KMS-11 (cell line): ENCODE data around the gene DMKN.

Experiments used
- H2AFZ ChIP-seq: fragments of 200-600 bp; sonication (generic); 2 replicates; pipeline ENCODE4 v1.6.1; 2016; ENCODE audit warnings: antibody characterized with exemption, mixed run types, low read depth
- H3K27ac ChIP-seq: fragments of 200-600 bp; sonication (generic); 2 replicates; pipeline ENCODE4 v1.6.1; 2016; ENCODE audit warnings: mild to moderate bottlenecking, mixed run types
- H3K27me3 ChIP-seq: fragments of 200-600 bp; sonication (generic); 2 replicates; pipeline ENCODE4 v1.6.1; 2017; ENCODE audit warnings: mild to moderate bottlenecking, low read depth, mixed run types, moderate library complexity; ENCODE audit not compliant: insufficient read depth
- H3K36me3 ChIP-seq: fragments of 200-600 bp; sonication (generic); 2 replicates; pipeline ENCODE4 v1.6.1; 2017; ENCODE audit warnings: mild to moderate bottlenecking, mixed run types; ENCODE audit not compliant: insufficient read depth
- H3K4me1 ChIP-seq: fragments of 200-600 bp; sonication (generic); 2 replicates; pipeline ENCODE4 v1.6.1; 2016; ENCODE audit warnings: mild to moderate bottlenecking, low read depth, mixed run types; ENCODE audit not compliant: poor library complexity, severe bottlenecking
- H3K4me2 ChIP-seq: fragments of 200-600 bp; sonication (generic); 2 replicates; pipeline ENCODE4 v1.7.0; 2016; ENCODE audit warnings: mild to moderate bottlenecking, mixed run types
- H3K4me3 ChIP-seq: fragments of 200-600 bp; sonication (generic); IDR thresholded peaks from 2 replicates; pipeline ENCODE4 v1.6.1; 2017; ENCODE audit warnings: low read depth, low read length, mixed read lengths; ENCODE audit not compliant: insufficient read depth
- H3K79me2 ChIP-seq: fragments of 200-600 bp; sonication (generic); 2 replicates; pipeline ENCODE4 v1.6.1; 2016; ENCODE audit warnings: low read depth, mixed run types; ENCODE audit not compliant: insufficient read depth
- H3K9ac ChIP-seq: fragments of 200-600 bp; sonication (generic); 2 replicates; pipeline ENCODE4 v1.6.1; 2016; ENCODE audit warnings: mild to moderate bottlenecking, mixed run types
- H4K20me1 ChIP-seq: fragments of 200-600 bp; sonication (generic); 2 replicates; pipeline ENCODE4 v1.6.1; 2016; ENCODE audit warnings: mild to moderate bottlenecking, mixed run types; ENCODE audit not compliant: insufficient read depth
- TF ChIP-seq, protein P1 (sequence below): fragments of 200-600 bp; sonication (generic); conservative IDR thresholded peaks from 2 replicates; pipeline ENCODE4 v1.6.1; 2017; ENCODE audit warnings: low read depth, mild to moderate bottlenecking, antibody characterized with exemption, low read length, moderate library complexity, mixed read lengths

Gene DMKN

DNA sequence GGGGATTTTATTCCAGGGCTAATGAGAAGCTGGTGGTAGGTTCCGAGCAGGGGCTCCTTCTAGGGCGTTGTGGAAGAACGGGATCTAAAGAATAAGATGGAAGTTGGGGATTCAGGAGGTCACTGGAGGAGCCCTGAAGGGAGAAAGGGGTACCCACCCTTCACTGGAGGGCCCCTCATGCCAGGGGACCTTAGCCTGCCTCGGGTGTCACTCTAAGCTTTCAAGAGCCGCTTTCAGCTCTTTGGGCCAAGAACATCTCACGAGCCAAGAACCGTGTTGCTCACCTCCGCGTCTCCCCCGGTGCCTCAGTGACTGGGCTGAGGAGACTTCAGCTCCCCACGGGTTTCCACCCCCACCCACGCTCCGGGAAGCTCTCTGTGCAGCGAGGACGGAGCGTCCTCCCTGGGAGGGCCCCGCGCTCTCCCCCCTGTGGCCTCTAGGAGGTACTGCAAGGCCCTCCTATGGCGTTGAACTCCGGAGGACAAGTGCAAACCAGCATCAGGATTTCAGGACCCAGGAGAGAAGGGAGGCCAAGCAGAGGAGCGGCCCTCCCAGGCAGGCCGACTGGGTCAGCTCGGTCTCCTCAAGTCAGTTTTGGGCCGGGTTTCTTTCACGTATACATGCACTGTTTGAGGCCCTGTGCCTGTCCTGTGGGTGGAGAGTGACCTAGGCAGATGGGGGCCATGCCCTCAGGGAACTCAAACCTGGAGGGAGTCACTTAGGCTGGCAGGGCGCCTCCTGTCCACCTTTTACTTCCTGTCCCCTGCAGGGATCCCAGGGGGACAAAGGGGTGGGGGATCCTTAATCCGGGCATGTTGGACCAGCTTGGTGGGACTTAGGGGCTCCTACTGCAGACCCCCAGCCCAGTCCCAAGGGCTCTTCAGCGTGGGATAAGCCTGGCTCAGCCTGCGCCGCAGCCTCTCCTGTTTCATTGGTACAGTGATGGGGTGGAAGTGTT, 18.1 kb downstream of the DMKN start:
- no peak overlapping the region for H3K27ac ChIP-seq
- no peak overlapping the region for H3K4me3 ChIP-seq
- H3K79me2 ChIP-seq, result no peaks in the 10 kb centered on the region
- H3K4me1 ChIP-seq, result no peaks in the 10 kb centered on the region
- TF ChIP-seq, protein P1, sequence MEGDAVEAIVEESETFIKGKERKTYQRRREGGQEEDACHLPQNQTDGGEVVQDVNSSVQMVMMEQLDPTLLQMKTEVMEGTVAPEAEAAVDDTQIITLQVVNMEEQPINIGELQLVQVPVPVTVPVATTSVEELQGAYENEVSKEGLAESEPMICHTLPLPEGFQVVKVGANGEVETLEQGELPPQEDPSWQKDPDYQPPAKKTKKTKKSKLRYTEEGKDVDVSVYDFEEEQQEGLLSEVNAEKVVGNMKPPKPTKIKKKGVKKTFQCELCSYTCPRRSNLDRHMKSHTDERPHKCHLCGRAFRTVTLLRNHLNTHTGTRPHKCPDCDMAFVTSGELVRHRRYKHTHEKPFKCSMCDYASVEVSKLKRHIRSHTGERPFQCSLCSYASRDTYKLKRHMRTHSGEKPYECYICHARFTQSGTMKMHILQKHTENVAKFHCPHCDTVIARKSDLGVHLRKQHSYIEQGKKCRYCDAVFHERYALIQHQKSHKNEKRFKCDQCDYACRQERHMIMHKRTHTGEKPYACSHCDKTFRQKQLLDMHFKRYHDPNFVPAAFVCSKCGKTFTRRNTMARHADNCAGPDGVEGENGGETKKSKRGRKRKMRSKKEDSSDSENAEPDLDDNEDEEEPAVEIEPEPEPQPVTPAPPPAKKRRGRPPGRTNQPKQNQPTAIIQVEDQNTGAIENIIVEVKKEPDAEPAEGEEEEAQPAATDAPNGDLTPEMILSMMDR, result peak; percentile 81
- H2AFZ ChIP-seq, result peak overlapping the region; percentile 39; the same call in 1 of the 2 replicates
- H3K36me3 ChIP-seq, result no peaks in the 10 kb centered on the region
- no peaks in the 10 kb centered on the region for H4K20me1 ChIP-seq
- no peak overlapping the region for H3K4me2 ChIP-seq
- no peak overlapping the region for H3K9ac ChIP-seq
- peaks cover 67% of the 10 kb centered on the region for H3K27me3 ChIP-seq

DNA sequence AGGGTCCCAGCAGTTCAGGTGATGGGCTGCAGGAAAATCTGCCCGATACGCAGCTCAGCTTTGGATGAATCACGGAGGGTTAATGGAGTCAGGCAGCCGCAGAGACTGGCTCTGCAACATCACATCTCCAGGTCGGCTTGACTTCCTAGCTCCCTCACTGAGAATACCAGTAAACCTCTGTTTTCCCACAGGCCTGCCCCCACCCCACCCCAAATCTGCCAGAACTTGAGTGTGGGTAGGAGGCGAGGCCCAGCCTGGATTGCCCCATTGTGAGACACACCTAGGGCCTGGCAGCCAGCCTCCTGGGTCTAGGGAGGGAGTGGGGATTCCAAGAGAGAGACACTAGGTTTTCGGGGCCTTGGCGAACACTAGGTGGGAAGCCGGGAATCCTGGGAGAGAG, 19.5 kb downstream of the DMKN start:
- Histone ChIP-seq H3K27ac (no peak overlapping the region), H3K9ac (no peak overlapping the region), H3K4me2 (no peak overlapping the region), H4K20me1 (no peaks in the 10 kb centered on the region), H3K4me3 (no peak overlapping the region), H2AFZ (no peak overlapping the region), H3K4me1 (no peaks in the 10 kb centered on the region), H3K36me3 (no peaks in the 10 kb centered on the region), H3K27me3 (peaks cover 61% of the 10 kb centered on the region), H3K79me2 (no peaks in the 10 kb centered on the region)
- TF ChIP-seq, protein P1, result no peak

DNA sequence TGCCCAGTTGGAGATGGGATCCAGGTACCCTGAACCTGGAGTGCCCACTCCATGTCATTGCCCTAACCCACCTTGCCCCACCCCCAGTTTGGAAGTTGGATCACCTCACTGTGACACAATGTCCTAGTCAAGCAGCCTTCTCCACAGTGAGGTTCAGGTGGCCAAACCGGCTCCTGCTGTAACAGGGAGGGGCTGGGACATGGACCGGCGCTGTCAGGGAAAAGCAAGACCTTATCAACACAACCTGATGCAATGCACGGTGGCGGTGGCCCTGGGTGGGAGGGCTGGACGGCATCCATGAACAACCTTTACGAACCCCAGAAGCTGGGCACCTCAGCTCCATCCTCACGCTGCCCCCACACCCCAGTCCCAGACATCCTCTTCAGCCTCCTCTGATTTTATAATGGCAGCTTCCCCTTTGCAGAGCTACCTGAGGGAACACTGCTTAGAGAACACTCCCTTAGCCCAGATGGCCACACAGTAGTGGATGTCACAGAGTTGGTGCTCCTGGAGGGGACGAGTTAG, 21.6 kb downstream of the DMKN start:
- no peak overlapping the region for H3K9ac ChIP-seq
- no peak overlapping the region for H3K4me3 ChIP-seq
- H3K4me2 ChIP-seq, result no peak overlapping the region
- H3K79me2 ChIP-seq, result no peaks in the 10 kb centered on the region
- TF ChIP-seq, protein P1, result no peak
- no peaks in the 10 kb centered on the region for H3K4me1 ChIP-seq
- H3K36me3 ChIP-seq, result no peaks in the 10 kb centered on the region
- no peak overlapping the region for H2AFZ ChIP-seq
- no peak overlapping the region for H3K27ac ChIP-seq
- H3K27me3 ChIP-seq, result peaks cover 60% of the 10 kb centered on the region
- H4K20me1 ChIP-seq, result no peaks in the 10 kb centered on the region

DNA sequence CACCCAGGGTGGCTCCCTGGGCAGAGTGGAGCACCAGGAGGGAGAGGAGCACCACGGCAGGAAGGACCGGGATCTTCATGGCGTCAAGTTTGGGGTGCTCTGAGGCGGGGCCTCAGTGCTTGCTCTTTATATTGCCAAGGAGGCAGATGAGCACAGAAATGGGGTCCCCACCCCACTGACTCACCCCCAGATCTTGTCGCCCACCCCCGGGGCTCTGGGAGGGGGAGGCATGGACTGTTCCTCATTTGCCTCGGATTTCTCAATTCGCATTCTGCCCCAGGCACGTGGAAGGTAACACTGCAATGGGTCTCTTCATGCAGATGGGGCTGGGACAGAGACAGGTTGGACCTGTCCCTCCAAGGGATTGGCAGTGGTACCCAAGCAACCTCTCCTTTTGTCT, 23.1 kb downstream of the DMKN start, which contains the start of gene KRTDAP:
Gene KRTDAP (minus strand): TSS at position 101 of the 400 bp plus-strand sequence. CDS start 22 bp downstream, at position 79.
- Histone ChIP-seq H3K27me3 (peaks cover 67% of the 10 kb centered on the region), H3K4me3 (no peak within 1 kb of the TSS)

More for the DNA sequence above, 23.1 kb downstream of the DMKN start, which contains the start of gene KRTDAP:
- TF ChIP-seq, protein P1, result no peak
- Histone ChIP-seq H3K36me3 (no peaks in the 10 kb centered on the region), H3K4me2 (no peak within 1 kb of the TSS), H3K4me1 (no peaks in the 10 kb centered on the region), H3K27ac (no peak within 1 kb of the TSS), H2AFZ (no peak within 1 kb of the TSS), H3K79me2 (no peaks in the 10 kb centered on the region), H3K9ac (no peak within 1 kb of the TSS), H4K20me1 (no peaks in the 10 kb centered on the region)
